ENCODE results near the gene TST. TPM values are rescaled to one million over a fixed set of nuclear protein-coding genes. Genes with fewer than 3 reads are reported as not detected.

Gene TST
- polyA plus RNA-seq, 1 donor, result 19.6 TPM

Other genes starting within 250 kb of the TST start
- 27.5 TPM for gene IFT27, start 243.3 kb downstream of the TST start, polyA plus RNA-seq (ENCODE audit: insufficient read length)
- gene PVALB, start 202.4 kb downstream of the TST start, polyA plus RNA-seq (ENCODE audit: insufficient read length), result 22.8 TPM
- 2.9 TPM for gene NCF4, start 158.4 kb downstream of the TST start, polyA plus RNA-seq (ENCODE audit: insufficient read length)
- 1.6 TPM for gene CSF2RB, start 105.8 kb downstream of the TST start, polyA plus RNA-seq (ENCODE audit: insufficient read length)
- 42.7 TPM for gene MPST, start 295 bp upstream of the TST start, polyA plus RNA-seq (ENCODE audit: insufficient read length)
- gene KCTD17, start 32.3 kb upstream of the TST start, polyA plus RNA-seq (ENCODE audit: insufficient read length), result 17.3 TPM
- 0.10 TPM for gene TMPRSS6, start 90.3 kb upstream of the TST start, polyA plus RNA-seq (ENCODE audit: insufficient read length)
- gene IL2RB, start 130.5 kb upstream of the TST start, polyA plus RNA-seq (ENCODE audit: insufficient read length), result 1.2 TPM
- gene C1QTNF6, start 168.8 kb upstream of the TST start, polyA plus RNA-seq (ENCODE audit: insufficient read length), result 14.8 TPM
- not detected for gene SSTR3, start 193.0 kb upstream of the TST start, polyA plus RNA-seq (ENCODE audit: insufficient read length)
- gene RAC2, start 224.8 kb upstream of the TST start, polyA plus RNA-seq (ENCODE audit: insufficient read length), result 5.1 TPM

Data from forelimb muscle (tissue), 1 donor.